ENCODE data around the gene KSR2.

Gene KSR2

DNA sequence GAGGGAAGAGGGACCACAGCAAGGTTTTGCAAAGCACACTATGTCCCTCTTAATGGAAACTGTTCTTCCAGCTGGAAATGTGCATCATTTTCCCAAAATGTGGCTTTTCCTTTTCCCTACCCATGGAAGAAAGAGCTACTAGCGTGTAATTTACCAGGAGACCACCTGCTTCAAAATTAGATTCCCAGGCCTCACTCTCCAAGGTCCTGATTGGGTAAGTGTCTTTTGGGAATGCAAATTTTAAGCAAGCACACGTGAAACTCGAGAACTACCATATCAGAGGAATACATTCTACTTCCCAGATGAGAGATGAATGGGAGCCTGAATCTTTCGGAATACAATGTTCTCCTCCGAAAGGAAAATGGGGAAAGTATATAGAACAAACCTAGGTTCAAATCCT, 405.8 kb downstream of the KSR2 start:
- TF ChIP-seq CTCF (conservative IDR thresholded peaks at IDR 0.05), result no peak
- H3K27ac ChIP-seq, result no peak overlapping the region

- TF ChIP-seq CTCF (conservative IDR thresholded peaks at IDR 0.05), result no peak
- no peak overlapping the region for H3K27ac ChIP-seq
Measured at GRCh38 chr12:117561990-117562389, 406.8 kb downstream of the KSR2 start.

DNA sequence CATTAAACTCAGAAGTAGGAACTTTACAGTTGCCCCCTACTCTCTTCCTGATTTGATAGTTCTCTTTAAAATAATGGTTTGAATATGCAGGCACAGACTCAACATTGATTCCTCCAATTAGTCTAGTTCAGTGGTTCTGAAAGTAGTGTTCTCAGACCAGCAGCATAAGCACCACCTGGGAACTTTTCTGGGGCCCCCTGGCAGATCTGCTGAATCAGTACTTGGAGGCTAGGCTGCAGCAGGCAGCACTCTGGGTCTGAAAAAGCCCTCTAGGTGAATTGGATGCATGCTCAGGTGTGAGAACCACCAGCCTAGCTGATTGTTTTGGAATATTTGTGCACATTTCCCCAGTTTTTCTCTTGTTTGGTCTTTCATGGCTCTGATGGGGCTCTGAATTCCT, 408.8 kb downstream of the KSR2 start:
- TF ChIP-seq CTCF (conservative IDR thresholded peaks at IDR 0.05), result no peak
- no peak overlapping the region for H3K27ac ChIP-seq

DNA sequence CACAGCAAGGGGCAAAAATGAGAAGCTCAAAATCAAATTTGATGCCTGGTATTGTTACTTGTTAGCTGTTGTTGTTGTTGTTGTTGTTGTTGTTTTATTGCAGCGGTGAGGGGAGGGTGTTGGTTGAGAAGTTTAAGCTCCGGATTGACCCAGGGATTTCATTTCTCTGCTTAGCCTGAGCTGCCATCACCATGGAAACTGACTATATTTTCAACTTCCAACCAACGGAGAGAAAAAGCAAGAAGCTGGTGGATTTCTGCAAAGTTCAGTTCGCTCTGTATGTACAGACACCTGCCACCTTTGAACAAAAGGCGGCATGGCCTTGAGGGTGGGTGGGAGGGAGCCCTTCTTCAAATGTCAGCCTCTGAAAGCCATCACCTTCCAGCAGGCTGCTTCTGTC, 412.9 kb downstream of the KSR2 start:
- H3K27ac ChIP-seq, result no peak overlapping the region

GRCh38 chr12:117552971-117553370, 415.8 kb downstream of the KSR2 start:
- no peak for TF ChIP-seq CTCF (conservative IDR thresholded peaks at IDR 0.05)
- H3K27ac ChIP-seq, result no peak overlapping the region

More for the DNA sequence above, 412.9 kb downstream of the KSR2 start:
- TF ChIP-seq CTCF (conservative IDR thresholded peaks at IDR 0.05), result no peak

DNA sequence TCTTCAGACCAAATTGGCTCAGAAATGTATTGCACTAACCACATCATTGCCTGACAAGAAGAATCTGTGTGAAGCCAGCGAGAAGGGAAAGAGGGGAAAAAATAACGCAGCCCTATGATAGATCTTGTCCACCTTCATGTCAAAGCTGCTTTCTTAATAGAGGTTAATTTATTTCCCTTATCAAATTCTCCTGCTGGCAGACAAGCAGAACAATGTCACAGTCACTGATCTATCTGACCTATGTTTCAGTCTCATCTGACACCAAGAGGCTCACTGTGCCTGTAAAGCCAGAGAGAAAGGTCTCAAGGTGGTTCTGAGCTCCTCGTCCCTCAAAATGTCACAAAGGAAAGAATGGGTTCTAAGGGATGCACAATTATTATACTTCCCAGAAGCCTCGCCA, 417.1 kb downstream of the KSR2 start:
- TF ChIP-seq CTCF (conservative IDR thresholded peaks at IDR 0.05), result no peak

DNA sequence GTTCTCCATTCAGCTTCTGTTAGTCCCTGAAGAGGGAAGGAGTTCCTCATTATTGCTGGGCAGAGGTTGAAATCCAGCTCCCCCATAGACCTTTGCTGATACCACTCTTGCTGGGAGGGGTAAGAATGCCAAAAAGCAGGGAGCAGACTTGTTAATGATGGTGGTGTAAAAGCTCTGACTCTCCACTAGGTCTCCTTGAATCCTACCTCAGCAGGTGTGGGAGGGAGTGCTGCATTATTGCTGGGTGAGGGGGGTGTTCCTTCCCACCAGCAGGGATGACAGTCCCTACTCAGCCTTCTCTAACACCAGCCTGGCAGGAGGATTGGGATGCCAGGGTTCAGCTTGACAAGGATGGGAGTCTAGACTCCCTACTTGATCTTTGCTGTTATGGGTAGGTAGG, 421.6 kb downstream of the KSR2 start:
- TF ChIP-seq CTCF (conservative IDR thresholded peaks at IDR 0.05), result no peak

More for the DNA sequence above, 417.1 kb downstream of the KSR2 start:
- no peak overlapping the region for H3K27ac ChIP-seq

GRCh38 chr12:117545216-117545615, 423.6 kb downstream of the KSR2 start:
- no peak overlapping the region for H3K27ac ChIP-seq
- TF ChIP-seq CTCF (conservative IDR thresholded peaks at IDR 0.05), result no peak

More for the DNA sequence above, 421.6 kb downstream of the KSR2 start:
- no peak overlapping the region for H3K27ac ChIP-seq

Measured in VCaP (cell line).